Peyer's patch (tissue), 4 donors: ENCODE measurements around the gene NUMBL.

ENCODE experiments used
- POLR2A ChIP-seq, 2 donors: fragments of 450-650 bp; IDR thresholded peaks; one replicate each; pipeline ENCODE4 v1.5.1; 2017; ENCODE audit warnings: antibody characterized with exemption in 2 of 2, mild to moderate bottlenecking in 2 of 2, moderate library complexity in 2 of 2
- TF ChIP-seq, protein P1 (sequence below), 6 experiments: fragments of 450-650 bp in 4 of 6; fragments of 200-600 bp in 2 of 6; sonication (generic) in 1 of 6; IDR thresholded peaks; one replicate each; pipeline ENCODE4 v1.5.1; 2017 to 2019; ENCODE audit warnings: antibody characterized with exemption in 6 of 6, mild to moderate bottlenecking in 3 of 6, moderate library complexity in 1 of 6

DNA sequence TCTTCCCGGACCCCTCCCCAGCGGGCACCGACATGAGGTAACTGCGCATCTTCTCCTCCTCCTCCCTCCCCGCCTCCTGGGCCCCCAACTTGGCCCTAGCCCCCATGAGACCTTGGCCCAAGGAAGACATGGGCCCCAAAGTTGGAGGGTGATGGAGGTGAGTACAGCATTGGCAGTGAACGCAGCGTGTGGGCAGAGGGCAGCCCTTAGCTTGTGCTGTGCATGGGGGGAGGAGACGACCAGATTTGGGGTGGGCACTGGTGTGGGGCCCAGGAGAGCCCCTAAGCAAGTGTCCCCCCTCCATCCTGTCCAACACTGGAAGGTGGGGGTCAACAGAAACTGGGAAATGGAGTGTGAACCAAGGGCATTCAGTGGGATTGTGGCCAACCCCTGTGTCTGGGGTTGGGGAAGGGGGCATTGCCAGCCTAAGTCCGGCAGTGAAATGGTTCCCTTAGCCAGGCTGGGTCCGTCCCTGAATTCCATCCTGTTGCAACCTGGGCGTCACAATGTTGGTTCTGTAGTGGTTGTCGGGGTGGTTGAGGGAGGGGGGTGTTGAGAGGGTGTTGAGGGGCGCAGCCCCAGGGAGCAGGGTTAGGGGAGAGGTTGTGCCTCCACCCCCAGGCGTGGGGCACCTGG lies 23.5 kb downstream of the NUMBL start:
- no peak for TF ChIP-seq POLR2A (IDR thresholded peaks at IDR 0.05)
- TF ChIP-seq, protein P1, sequence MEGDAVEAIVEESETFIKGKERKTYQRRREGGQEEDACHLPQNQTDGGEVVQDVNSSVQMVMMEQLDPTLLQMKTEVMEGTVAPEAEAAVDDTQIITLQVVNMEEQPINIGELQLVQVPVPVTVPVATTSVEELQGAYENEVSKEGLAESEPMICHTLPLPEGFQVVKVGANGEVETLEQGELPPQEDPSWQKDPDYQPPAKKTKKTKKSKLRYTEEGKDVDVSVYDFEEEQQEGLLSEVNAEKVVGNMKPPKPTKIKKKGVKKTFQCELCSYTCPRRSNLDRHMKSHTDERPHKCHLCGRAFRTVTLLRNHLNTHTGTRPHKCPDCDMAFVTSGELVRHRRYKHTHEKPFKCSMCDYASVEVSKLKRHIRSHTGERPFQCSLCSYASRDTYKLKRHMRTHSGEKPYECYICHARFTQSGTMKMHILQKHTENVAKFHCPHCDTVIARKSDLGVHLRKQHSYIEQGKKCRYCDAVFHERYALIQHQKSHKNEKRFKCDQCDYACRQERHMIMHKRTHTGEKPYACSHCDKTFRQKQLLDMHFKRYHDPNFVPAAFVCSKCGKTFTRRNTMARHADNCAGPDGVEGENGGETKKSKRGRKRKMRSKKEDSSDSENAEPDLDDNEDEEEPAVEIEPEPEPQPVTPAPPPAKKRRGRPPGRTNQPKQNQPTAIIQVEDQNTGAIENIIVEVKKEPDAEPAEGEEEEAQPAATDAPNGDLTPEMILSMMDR (IDR thresholded peaks at IDR 0.05) = no peak
